C1 segment of cervical spinal cord (tissue), 14 donors: Measurements from ENCODE around the gene NRF1.

Experiments used
- DNase-seq, 14 donors: peaks; one replicate each; lab custom pipeline; 2025; lab: John Stamatoyannopoulos, UW

The NRF1 gene

GRCh38 chr7:129678606-129679005, 67.1 kb downstream of the NRF1 start:
- no peak for DNase-seq

GRCh38 chr7:129680400-129680799, 68.9 kb downstream of the NRF1 start:
- DNase-seq, result no peak

- DNase-seq, result no peak
These were observed 73.3 kb downstream of the NRF1 start for GRCh38 chr7:129684777-129685176.

GRCh38 chr7:129686063-129686462, 74.5 kb downstream of the NRF1 start:
- DNase-seq, result no peak

GRCh38 chr7:129688503-129689222, 77.1 kb downstream of the NRF1 start:
- DNase-seq, result no peak

GRCh38 chr7:129689995-129690581, 78.6 kb downstream of the NRF1 start:
- DNase-seq, result no peak

GRCh38 chr7:129690701-129691100, 79.2 kb downstream of the NRF1 start:
- no peak for DNase-seq

- DNase-seq, result no peak
These were observed 87.2 kb downstream of the NRF1 start for GRCh38 chr7:129698516-129699418.

- DNase-seq, result no peak
These were observed 90.8 kb downstream of the NRF1 start for GRCh38 chr7:129702316-129702715.

- no peak for DNase-seq
These were observed 91.3 kb downstream of the NRF1 start for GRCh38 chr7:129702761-129703338.

GRCh38 chr7:129703751-129704150, 92.2 kb downstream of the NRF1 start:
- DNase-seq, result no peak

- DNase-seq, result no peak
These were observed 96.5 kb downstream of the NRF1 start for GRCh38 chr7:129707910-129708499.

GRCh38 chr7:129713544-129713943, 102.0 kb downstream of the NRF1 start:
- DNase-seq, result no peak

GRCh38 chr7:129714514-129715063, 103.1 kb downstream of the NRF1 start:
- no peak for DNase-seq

GRCh38 chr7:129719980-129720732, 108.6 kb downstream of the NRF1 start:
- DNase-seq, result no peak

GRCh38 chr7:129721068-129721467, 109.5 kb downstream of the NRF1 start:
- DNase-seq, result no peak

- no peak for DNase-seq
These were observed 112.2 kb downstream of the NRF1 start for GRCh38 chr7:129723679-129724078.

GRCh38 chr7:129724796-129725195, 113.3 kb downstream of the NRF1 start:
- no peak for DNase-seq

GRCh38 chr7:129728875-129729467, 117.5 kb downstream of the NRF1 start:
- no peak for DNase-seq

- DNase-seq, result no peak
These were observed 118.0 kb downstream of the NRF1 start for GRCh38 chr7:129729511-129729910.
